AG08395 (cell line): Measurements from ENCODE around the gene IL17A.
A peak's percentile ranks its signal among the peaks of the same experiment; 100 is the strongest.

Experiments used
- DNase-seq: peaks from one replicate; pipeline ENCODE4 v3.0.0; 2012; ENCODE audit warnings: mixed read lengths, low spot score

The IL17A gene

DNA sequence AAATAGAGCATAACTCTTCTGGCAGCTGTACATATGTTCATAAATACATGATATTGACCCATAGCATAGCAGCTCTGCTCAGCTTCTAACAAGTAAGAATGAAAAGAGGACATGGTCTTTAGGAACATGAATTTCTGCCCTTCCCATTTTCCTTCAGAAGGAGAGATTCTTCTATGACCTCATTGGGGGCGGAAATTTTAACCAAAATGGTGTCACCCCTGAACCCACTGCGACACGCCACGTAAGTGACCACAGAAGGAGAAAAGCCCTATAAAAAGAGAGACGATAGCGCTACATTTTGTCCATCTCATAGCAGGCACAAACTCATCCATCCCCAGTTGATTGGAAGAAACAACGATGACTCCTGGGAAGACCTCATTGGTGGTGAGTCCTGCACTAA is at the start of gene IL17A:
Gene IL17A (plus strand): TSS at position 301 of the 400 bp plus-strand sequence. CDS start 57 bp downstream, at position 358.
- no peak for DNase-seq

DNA sequence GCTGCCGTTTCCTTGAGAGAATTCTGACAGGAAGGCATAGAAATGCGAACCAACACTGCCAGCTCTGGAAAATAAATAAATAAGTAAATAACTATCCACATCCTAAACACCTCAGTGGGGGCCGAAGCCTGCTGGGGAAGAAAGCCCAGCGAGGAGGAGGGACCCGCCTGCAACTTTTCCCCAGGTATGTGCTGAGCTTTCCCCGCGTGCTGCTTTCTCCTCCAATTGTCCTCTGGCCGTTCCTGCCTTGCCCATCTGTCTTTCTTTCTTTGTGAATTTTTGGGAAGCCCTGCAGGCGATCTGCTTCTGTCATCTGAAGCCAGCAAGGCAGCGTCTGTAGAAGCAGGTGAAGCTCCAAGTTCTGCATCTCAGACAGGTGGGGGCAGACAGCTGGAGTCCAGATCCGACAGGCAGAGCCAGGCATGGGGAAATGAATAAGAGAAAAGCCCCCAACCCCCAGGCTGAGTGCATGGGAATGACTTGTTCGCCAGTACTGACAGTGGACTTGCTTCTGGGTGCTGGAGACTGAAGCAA is 49.2 kb upstream of the IL17A start:
- DNase-seq: no peak

DNA sequence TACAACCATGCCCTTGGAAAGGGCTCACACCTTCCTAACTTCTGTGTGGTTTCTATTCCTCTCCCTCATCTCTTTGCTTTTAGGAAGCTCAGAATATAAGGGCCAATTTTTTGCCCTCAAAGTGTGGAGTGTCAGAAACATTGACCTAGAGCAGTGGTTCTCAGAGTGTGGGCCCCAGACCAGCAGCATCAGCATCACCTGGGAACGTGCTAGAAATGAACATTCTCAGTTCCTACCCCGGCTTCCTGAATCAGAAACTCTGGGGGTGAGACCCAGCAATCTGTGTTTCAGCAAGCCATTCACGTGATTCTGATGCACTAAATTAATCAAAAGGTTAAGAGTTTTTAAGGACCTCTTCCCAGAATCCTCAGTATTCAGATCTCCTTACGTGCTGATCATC is 47.9 kb upstream of the IL17A start:
- DNase-seq: no peak

DNA sequence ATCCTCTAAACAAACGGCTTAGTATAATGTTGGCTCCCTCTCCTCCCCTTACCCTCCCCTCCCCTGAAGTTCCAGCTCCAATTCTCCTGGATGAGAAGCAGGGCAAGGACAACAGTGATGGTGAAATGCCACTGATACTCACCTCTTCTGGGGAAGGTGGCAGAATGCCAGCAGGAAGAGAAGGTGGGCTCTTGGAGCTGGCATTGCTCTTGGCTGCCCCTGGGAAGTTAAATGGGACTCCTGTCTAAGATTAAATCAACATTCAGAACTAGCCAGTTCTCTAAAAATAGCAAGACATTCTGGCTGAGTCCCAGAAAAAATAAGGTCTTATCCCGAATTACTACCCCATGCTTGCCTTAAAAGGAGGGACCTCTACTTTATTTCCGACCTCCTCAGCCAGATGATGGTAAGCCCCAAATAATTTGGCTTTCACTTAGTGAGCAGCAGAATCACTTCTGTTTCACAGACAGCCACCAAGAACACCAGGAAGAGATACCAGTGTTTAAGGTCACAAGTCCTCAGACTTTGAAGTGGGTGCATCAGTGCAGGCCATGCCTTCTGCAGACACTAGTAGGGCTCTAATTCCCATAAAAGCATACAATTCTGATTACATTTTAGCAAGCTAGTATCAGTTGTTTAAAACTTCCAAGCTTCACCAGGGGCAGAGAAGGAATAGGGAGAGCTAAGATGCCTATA is 46.0 kb upstream of the IL17A start:
- DNase-seq: no peak

DNA sequence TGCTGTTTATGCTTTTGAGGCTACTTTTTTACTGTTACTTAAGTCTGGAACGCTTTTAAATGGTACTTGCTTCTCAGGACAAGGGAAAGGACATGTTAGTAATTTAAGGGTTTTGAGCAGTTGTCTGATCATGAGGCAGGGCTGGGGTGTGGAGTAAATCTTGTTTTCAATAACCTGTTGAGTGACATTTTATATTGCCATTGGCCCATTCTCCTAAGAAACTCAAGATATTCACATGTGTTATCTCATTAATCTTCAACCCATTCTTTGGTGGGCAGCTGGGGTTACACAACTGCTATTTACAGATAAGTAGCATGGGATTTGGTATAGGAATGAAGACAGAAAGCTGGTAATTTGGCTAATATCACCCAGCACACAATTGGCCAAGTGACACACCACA is 44.6 kb upstream of the IL17A start:
- DNase-seq: no peak

DNA sequence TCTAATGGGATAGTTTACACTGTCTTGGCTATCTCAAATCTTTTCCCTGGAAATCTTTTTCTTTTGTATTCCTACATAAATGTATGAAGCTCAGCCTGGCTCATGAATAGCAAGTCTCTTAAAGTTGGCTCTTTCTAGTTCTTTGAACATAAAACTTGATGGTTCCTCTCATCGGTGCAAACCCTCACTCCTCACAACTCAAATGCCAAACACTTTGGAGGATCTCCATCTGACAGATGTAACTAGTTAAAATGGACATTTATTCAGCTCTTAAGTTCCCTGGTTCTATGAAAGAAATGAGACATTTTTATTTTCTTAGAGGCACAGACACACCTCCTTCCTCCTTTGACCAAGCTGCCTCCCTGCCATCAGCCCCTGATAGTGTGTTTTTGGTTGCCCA is 43.6 kb upstream of the IL17A start:
- no peak for DNase-seq

DNA sequence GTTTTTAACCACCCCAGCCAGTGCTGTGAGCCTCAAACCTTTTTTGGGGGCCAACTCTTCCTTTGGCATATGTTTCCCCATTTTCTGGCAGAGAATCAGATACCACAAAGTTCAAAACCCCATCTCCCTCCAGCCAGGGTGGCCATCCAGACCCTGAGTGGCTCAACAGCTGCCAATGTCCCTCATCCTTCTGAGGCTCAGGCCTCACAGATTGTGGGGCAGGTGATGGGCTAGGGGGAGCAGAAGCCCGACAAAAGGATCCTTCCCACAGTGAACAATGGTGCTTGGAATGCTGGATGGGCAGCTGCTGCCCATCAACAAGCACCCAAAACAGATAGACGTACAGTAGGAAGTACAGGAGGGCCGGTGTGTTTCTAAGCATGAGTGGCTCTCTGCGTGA is 42.6 kb upstream of the IL17A start:
- no peak for DNase-seq

DNA sequence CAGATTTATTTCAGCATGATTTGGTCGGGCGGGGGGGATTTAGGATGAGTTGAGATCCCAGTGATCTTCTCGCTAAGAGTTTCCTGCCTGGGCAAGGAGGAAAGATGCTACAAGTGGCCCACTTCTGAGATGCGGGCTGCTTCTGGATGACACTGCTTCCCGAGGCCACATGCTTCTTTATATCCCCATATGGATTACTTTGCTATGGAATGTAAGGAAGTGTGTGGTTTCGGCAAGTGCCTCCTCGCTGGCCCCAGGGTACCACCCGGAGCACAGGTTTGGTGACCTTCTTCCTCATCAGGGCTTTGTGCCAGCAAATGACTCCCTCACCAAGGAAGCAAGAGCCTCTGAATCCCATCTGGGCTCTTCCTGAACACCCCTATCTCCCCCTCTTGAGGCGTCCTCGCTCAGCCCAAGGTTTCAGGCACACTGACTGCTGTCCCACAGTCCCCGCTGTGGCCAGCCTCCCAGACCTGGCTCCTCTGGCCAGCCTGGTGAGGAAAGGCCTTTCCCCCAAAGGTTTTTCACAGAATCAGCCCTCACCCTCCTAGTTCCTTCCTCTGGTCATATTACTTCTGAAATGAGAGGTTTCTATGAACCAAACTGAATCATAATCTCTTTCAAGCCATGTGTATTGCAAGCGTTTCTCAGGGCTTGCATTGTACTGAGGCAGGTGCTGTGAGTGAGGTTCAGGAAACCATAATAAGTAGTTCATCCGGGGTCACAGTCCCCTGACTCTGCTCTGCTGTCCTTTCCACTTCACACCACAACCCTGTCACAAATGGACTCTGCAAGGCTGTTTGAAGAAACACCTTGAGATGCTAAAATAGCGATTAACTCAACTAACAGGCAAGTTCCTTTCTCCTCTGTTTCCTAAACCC is 41.7 kb upstream of the IL17A start:
- DNase-seq: no peak

DNA sequence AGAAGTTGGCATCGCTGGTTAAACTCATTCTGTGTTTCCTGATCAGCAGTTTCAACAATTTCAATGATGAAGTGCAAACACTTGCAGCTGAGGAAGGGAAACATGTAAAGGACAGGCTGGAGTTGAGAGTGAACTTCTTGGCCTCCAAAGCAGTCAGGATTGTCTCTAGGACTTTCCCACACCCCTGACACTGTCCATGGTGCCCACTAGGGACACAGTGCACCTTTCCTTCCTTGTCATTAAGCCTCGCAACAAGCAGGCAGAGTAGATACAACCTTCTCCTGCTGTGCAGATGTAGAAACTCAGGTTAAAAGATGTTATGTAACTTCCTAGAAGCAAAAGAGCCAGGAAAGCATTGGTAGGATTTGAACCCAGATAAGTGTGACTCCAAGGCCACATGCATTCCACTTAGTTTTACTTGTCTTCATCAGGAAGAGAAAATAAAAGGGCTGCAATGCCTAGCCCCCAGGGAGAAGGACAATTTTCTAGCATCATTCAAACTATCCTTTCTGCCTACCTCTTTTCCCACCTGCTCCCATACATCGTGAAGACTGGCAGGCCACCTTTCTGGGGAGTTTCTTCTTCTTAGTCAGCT is 39.2 kb upstream of the IL17A start:
- no peak for DNase-seq

DNA sequence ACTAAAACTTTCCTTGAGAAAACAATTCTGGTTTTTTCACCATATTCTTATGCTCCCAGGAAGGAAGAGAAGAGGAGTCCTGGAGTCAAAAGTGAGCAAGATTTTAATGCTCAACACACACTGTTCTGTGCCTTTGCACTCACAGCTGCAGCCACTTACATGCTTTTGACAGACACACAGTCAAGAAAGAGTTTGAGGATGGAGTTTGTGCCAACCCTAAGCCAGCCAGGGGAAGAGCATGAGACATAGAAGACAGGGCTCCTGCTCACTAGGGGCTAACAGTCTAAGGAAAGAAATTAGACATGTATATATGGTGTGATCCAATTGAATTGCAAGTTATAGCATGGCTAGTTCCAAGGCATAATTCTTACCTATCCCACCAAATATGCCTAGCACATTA is 37.1 kb upstream of the IL17A start:
- no peak for DNase-seq

DNA sequence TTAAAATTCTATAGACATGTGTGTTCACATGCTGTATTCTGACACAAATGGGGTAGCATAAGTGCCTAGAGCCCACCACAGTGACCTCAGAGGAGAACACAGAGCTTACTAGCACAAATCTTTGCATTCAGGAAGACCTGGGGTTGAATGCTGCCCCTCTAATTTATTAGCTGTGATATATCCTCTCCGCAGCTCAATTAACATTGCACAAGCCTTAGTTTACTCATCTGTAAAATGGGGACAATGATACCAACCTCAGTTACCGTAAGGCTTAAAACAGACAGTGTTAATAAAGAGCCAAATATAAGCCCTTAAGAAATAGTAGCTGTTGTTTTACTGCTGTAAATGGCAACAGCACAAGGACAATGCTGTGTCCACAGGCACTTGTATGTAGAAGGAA is 36.2 kb upstream of the IL17A start:
- DNase-seq: no peak

DNA sequence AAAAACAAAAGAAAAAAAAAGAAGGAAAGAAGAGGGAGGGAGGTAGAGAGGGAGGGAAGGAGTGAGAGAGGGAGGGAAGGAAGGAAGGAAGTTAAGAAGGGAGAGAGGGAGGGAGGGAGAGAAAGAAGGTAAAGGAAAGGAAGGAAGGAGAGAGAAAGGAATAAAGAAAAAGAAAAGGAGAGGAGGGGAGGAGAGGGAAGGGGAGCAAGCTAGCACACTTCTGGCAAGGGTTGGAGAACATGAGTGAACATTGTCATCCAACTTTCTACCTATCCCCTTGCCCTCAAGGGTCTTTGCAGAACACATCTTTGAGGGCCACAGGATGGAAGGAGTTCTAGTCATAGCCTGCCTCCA is 34.1 kb upstream of the IL17A start:
- DNase-seq: no peak

DNA sequence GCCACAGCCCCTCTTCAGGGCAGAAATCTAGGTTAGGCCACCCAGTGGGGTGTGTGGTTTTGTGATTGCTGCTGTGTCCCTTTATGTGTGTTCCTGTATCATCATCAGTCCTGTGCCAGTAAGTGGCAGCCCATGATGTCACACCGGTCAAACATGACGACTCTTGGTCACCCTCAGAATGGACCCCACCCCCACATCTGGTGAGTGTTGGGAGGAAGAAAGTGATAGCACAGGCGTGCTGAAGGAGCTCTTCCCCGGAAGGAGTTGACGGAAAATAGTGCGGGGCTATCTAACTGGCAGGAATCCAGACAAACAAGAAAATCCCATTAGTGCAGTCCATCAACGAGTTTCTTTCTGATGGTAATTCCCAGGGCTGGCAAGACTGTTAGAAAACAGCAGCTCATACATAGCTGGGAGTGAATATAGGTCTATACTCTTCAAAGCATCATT is 33.4 kb upstream of the IL17A start:
- no peak for DNase-seq

DNA sequence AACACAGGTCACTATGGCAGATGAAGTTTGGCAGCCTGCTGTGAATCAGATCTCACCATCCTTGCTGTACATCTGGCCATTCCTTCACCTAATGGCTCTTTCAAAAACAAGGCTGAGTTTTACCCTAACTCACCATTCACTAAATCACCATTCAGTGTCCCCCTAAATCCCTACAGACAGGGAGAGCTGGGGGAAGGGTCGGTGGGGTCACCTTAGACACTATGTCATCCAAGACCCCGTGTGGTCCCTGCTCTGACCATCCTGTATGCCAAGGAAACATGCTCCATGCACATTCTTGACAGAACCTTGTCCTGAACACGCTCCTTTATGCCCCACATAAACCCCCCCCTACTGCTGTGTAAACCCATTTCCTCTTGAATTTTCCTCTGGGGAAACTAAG is 31.8 kb upstream of the IL17A start:
- DNase-seq: no peak

DNA sequence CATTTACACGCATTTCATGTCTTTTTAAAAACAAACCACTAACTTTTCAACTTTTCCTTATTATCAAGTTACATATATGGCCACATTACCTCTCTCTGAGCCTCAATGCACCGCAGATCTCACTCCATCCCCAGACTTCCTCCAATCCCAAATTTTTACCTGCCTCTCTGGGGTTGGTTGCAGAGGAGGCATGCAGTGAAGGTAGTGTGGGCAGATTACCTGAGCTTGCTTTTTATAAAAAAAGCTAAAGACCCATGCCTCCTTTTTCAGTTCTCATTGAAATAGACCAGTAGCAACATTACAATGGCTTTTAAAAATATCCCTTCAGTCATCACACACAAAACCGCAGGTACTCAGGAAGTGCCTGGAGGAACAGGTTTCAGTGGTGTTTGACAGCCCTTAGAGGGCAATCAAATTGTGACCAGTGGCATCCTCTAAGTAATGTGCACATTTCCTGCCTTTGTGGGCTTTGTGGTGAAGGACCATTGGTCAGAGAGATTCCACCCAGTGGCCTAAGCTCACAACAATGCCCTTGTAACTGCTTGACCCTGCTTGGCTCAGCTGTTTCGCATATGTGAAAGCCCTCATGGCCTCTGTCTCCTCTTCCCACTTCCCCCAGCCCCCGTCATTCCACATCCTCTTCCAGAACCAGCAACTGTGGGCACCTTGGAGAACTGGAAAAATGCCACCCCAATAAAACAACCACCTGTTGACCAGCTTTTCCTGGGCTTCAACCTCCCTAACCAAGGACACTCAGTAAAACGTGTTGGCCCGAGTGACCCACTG is 30.2 kb upstream of the IL17A start:
- DNase-seq: no peak

DNA sequence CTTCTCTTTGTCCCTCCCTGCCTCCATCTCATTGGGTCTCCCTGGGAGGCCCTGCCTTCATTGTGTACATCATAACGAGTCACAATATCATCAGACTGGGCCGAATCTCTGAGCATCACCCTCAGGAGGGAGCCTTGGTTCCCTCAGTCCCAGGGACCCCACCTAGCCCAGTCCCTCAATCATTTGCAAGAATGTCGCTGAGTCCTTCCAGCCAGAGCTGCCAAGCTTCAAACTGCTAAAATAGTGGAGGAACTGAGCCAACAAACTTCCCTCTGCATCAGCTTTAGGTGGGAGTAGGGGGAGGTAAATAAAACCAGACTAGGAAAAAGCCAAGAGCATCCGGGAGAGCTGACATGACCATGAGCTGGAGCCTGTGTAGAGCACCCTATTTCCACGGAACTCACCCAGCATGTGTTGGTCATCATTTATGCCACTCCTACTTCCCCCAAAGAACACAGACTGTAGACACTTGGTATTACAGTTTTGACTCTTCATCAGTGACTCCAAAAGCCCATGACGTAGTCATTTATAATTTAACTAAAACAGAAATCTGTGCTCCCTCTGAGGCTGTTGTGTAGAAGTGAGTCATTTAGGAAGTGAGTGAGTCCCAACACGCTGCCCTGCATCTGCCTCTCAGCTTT is 28.8 kb upstream of the IL17A start:
- DNase-seq: peak; percentile 24

DNA sequence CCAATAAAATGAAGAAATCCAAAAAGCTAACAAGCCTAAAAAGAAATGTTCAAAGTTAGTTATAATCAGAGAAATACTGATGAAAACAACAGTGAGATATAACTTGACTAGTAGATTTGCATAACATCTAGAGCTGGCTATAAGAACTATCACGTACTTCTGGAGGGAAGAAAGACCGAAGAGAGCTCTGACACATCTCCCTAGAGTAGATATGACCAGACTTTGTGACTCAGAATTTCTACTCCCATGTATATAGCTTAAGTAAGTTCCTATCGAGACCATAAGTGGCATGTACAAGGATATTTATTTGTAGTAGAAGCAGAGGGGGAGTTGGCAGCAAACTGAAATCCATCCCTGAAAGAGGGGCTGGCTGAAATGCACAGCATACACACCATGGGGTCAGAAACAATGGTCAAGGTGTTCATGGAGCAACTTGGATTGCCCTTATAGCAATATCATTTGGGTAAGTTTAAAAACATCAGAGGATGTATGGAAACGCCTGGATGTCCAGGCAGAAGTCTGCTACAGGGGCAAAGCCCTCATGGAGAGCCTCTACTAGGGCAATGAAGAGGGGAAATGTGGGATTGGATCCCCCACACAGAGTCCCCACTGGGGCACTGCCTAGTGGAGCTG is 25.6 kb upstream of the IL17A start:
- DNase-seq: no peak

DNA sequence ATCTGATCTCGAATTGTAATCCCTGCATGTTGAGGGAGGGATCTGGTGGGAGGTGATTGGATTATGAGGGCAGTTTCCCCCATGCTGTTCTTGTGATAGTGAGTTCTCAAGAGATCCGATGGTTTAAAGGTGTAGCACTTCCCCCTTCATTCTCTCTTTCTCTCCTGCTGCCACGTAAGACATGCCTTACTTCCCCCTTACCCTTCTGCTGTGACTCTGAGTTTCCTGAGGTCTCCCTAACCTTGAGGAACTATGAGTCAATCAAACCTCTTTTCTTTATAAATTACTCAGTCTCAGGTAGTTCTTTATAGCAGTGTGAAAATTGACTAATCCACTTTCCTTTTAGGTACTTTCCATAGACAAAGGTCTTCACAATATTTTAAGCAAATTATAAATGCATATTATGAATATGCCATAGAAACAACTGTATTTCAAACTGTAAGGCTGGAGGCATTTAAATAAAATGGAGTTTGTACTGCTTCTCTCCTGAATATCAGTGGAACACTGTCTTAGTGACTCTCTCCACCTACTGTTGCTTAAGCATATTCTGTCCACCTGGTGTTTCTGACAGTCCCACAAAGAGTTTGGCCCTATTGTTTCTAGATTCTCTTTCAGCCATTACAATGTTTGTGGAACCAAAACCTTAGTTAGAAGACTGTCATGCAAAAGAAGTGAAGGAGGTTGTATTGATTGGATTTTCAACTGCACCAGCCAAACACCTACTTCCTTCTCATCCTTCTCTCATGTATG is 24.3 kb upstream of the IL17A start:
- DNase-seq: no peak

DNA sequence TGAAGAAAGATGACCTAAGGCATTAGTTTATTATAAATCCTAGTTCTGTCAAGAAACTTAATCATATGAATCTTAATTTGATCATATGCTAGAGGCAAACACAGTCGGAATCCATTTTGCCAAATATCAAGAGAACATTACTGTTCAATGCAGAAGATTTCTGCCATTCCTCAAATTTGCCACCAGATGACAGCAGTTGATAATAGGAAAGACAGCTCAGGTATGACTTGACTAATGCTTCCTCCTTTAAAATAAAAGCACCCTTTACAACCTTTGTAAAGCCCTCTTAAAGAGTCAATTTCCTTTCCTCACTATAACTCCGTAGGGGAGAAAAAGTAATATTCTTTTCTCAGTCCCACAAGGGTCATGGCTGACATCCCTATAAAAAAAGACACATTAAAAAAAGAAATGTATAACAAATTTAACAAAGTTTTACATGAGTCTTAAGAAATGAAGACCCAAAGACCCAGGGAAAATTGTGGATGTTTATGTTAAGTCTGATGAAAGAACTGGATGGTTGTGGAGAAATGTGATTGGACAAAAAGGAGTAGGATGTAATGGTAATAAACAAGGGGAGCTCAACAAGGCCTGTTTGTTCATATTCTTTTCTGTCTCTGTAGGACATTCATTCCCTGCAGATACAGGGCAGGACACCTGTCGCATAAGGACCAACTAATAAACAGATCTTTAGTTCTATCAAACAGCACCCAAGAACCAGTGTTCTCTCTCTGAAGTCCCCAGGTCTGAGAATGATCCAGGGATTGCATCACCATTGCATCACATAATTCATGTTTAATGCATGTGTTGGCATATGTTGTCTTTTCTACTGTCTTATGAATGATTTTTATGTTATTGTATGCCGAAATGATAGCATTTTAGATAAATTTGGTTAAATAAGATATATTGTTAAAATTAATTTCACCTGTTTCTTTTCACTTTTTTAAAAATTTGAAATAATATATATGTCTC is 23.0 kb upstream of the IL17A start:
- no peak for DNase-seq
